ENCODE measurements around the gene HERPUD2. TPM values are rescaled to one million over a fixed set of nuclear protein-coding genes. Genes with fewer than 3 reads are reported as not detected.
"Not testable (repeated sequence)": the region's sequence is repeated elsewhere in the genome, so short reads cannot be mapped to it uniquely, and the experiment has no call there.

The HERPUD2 gene
- total RNA-seq, 1 donor from 2014 or later, result 28.0 TPM

- DNase-seq (ENCODE audit: low read depth, low spot score), result no peak
- Mint-ChIP-seq H3K36me3 (ENCODE audit: low read depth) (peaks cover 10% of the 10 kb centered on the region), H3K4me3 (peak overlapping the region; percentile 96), H3K27me3 (ENCODE audit: low read depth) (no peaks in the 10 kb centered on the region), H3K27ac (ENCODE audit: unreplicated experiment) (no peak overlapping the region), H3K4me1 (peaks cover 60% of the 10 kb centered on the region), H3K9me3 (peaks cover 2% of the 10 kb centered on the region)
- no peak for TF ChIP-seq CTCF (conservative IDR thresholded peaks at IDR 0.05)
Observed at GRCh38 chr7:35691827-35692307, 3.1 kb downstream of the HERPUD2 start.

GRCh38 chr7:35691366-35691765 lies 3.6 kb downstream of the HERPUD2 start:
- H3K27ac Mint-ChIP-seq (ENCODE audit: unreplicated experiment), result no peak overlapping the region
- peaks cover 7% of the 10 kb centered on the region for H3K36me3 Mint-ChIP-seq (ENCODE audit: low read depth)
- no peaks in the 10 kb centered on the region for H3K27me3 Mint-ChIP-seq (ENCODE audit: low read depth)
- peak overlapping the region; percentile 96 for H3K4me3 Mint-ChIP-seq
- no peak for TF ChIP-seq CTCF (conservative IDR thresholded peaks at IDR 0.05)
- DNase-seq (ENCODE audit: low read depth, low spot score), result no peak
- no peaks in the 10 kb centered on the region for H3K9me3 Mint-ChIP-seq
- H3K4me1 Mint-ChIP-seq, result peaks cover 56% of the 10 kb centered on the region

GRCh38 chr7:35690614-35691013 lies 4.3 kb downstream of the HERPUD2 start:
- H3K27ac Mint-ChIP-seq (ENCODE audit: unreplicated experiment); H3K9me3 Mint-ChIP-seq; DNase-seq (ENCODE audit: low read depth, low spot score); H3K4me3 Mint-ChIP-seq; H3K27me3 Mint-ChIP-seq (ENCODE audit: low read depth); H3K36me3 Mint-ChIP-seq (ENCODE audit: low read depth): not testable (repeated sequence)
- peaks cover 50% of the 10 kb centered on the region for H3K4me1 Mint-ChIP-seq

GRCh38 chr7:35685781-35686180 lies 9.2 kb downstream of the HERPUD2 start:
- Mint-ChIP-seq H3K27me3 (ENCODE audit: low read depth) (no peaks in the 10 kb centered on the region), H3K36me3 (ENCODE audit: low read depth) (peaks cover 12% of the 10 kb centered on the region), H3K9me3 (peaks cover 11% of the 10 kb centered on the region), H3K27ac (ENCODE audit: unreplicated experiment) (no peak overlapping the region), H3K4me1 (peaks cover 11% of the 10 kb centered on the region), H3K4me3 (no peak overlapping the region)
- no peak for DNase-seq (ENCODE audit: low read depth, low spot score)
- no peak for TF ChIP-seq CTCF (conservative IDR thresholded peaks at IDR 0.05)

- TF ChIP-seq CTCF (conservative IDR thresholded peaks at IDR 0.05), result no peak
- Mint-ChIP-seq H3K4me3 (no peak overlapping the region), H3K27me3 (ENCODE audit: low read depth) (no peaks in the 10 kb centered on the region), H3K4me1 (peaks cover 9% of the 10 kb centered on the region), H3K27ac (ENCODE audit: unreplicated experiment) (no peak overlapping the region), H3K9me3 (peaks cover 11% of the 10 kb centered on the region), H3K36me3 (ENCODE audit: low read depth) (peaks cover 12% of the 10 kb centered on the region)
- DNase-seq (ENCODE audit: low read depth, low spot score), result no peak
Observed at GRCh38 chr7:35681231-35682029, 13.5 kb downstream of the HERPUD2 start.

GRCh38 chr7:35680403-35681013 lies 14.4 kb downstream of the HERPUD2 start:
- peaks cover 9% of the 10 kb centered on the region for H3K4me1 Mint-ChIP-seq
- no peak overlapping the region for H3K4me3 Mint-ChIP-seq
- TF ChIP-seq CTCF (conservative IDR thresholded peaks at IDR 0.05), result no peak
- peaks cover 12% of the 10 kb centered on the region for H3K36me3 Mint-ChIP-seq (ENCODE audit: low read depth)
- DNase-seq (ENCODE audit: low read depth, low spot score), result no peak
- no peaks in the 10 kb centered on the region for H3K27me3 Mint-ChIP-seq (ENCODE audit: low read depth)
- no peak overlapping the region for H3K27ac Mint-ChIP-seq (ENCODE audit: unreplicated experiment)
- H3K9me3 Mint-ChIP-seq, result peaks cover 11% of the 10 kb centered on the region
